ENCODE measurements around the gene BRCC3.
"Not testable (repeated sequence)": the region's sequence is repeated elsewhere in the genome, so short reads cannot be mapped to it uniquely, and the experiment has no call there.

Gene BRCC3

GRCh38 chrX:155143959-155144548 lies 72.7 kb downstream of the BRCC3 start:
- no peak for DNase-seq (ENCODE audit: low spot score)
- no peak for FAIRE-seq

DNA sequence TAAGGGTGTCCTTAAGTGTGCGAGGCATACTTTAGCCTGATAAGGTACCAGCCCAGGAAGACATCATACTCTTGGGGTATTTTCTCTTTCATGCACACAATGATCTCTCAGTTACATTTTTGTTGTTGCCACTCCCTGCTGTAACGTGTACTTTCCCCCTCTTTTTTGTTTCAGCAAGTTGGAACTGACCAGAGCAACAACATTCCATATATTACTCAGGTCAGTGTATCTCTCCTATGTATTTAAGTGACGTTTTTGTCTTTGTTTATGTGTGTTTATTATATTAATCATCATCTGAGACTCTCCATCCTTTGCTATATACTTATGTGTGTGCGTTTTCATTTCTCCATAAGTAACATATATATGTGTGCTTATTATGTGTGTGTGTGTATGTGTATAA lies 73.6 kb downstream of the BRCC3 start:
- DNase-seq (ENCODE audit: low spot score) (no peak), FAIRE-seq (no peak)

DNA sequence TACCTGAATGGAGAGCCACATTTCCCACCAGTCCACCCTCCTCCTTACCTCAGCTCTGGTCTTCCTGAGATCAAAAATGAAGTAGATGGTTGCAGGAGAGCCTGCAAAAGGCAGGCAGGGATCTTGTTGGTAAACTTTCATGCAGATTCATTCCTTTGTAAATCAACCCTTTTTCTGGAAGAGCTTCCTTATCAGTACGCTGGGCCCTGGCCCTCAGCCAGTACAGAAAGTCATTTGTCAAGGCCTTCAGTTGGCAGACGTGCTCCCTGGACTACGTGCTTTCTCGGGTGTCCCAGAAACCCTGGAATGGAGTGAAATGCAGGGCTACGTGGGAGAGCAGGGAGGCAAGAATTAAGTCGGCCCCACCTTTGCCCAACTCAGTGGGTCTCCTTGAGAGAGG lies 76.3 kb downstream of the BRCC3 start:
- not testable (repeated sequence) for FAIRE-seq; DNase-seq (ENCODE audit: low spot score)

DNA sequence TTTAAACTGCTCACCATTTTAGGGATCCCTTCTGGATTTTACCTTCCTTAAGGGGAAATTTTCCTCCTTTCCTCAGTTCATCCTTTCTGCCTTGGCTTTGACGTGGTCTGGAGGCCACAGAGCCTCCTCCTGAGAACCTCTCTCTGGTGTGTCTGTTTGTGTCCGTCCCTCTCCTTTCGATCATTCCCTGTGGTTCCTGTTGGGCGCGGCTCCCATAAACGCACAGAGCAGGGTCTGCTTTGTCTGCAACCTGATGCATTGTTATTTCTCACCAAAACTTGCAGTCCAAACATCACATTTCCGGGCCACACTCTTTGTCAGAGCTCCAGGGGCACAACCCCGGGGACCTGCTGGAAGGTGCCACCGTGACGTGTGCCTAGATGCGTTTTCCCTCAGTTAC lies 76.9 kb downstream of the BRCC3 start:
- FAIRE-seq, result not testable (repeated sequence)

GRCh38 chrX:155148724-155149537 lies 77.6 kb downstream of the BRCC3 start:
- DNase-seq (ENCODE audit: low spot score) (no peak), FAIRE-seq (no peak)

More for the DNA sequence above, 76.9 kb downstream of the BRCC3 start:
- DNase-seq (ENCODE audit: low spot score), result not testable (repeated sequence)

DNA sequence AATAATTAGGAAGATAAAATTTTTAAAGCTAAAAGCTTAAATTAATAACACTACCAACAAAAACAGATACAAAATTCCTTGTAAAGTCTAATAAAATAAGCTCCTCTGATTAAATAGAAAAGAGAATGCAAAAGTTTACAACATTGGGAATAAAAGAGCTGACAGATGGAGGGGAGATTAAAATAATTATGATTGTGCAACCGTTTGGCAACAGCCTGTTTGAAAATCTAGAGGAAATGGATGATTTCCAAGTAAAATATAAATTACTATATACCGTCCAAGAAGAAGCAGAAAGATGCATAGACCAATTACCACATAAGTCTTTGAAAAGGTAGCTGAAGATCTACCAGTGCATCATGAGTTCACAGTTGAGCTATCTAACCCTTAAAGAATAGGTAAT lies 98.6 kb downstream of the BRCC3 start:
- DNase-seq (ENCODE audit: low spot score) (no peak), FAIRE-seq (no peak)
